Neural progenitor cell (in vitro differentiated cells): ENCODE data around the gene MAML3. TPM values are rescaled to one million over a fixed set of nuclear protein-coding genes. Genes with fewer than 3 reads are reported as not detected.

Experiments
- DNase-seq: peaks from one replicate; pipeline ENCODE4 v3.0.0-alpha.2; 2016; ENCODE audit warnings: low spot score
- H2AFZ ChIP-seq: fragments of 200-600 bp; sonication (generic); replicated peaks from 2 replicates; pipeline ENCODE4 v1.6.1; 2016; ENCODE audit warnings: antibody characterized with exemption
- H3F3A ChIP-seq: fragments of 200-600 bp; sonication (generic); 2 replicates; pipeline ENCODE4 v1.6.1; 2016; ENCODE audit warnings: antibody characterized with exemption, low read depth
- H3K27ac ChIP-seq: fragments of 200-600 bp; sonication (generic); 2 replicates; pipeline ENCODE4 v1.5.1; 2016; ENCODE audit warnings: mild to moderate bottlenecking
- H3K27me3 ChIP-seq: fragments of 200-600 bp; sonication (generic); 2 replicates; pipeline ENCODE4 v1.6.1; 2016; ENCODE audit warnings: mild to moderate bottlenecking, moderate library complexity
- H3K36me3 ChIP-seq: fragments of 200-600 bp; sonication (generic); 2 replicates; pipeline ENCODE4 v1.5.1; 2016
- H3K4me1 ChIP-seq: fragments of 200-600 bp; sonication (generic); 2 replicates; pipeline ENCODE4 v1.6.1; 2016; ENCODE audit warnings: mixed run types
- H3K4me2 ChIP-seq: fragments of 200-600 bp; sonication (generic); 2 replicates; pipeline ENCODE4 v1.6.1; 2016
- H3K4me3 ChIP-seq: fragments of 200-600 bp; sonication (generic); 2 replicates; pipeline ENCODE4 v1.5.1; 2016
- H3K79me2 ChIP-seq: fragments of 200-600 bp; sonication (generic); 2 replicates; pipeline ENCODE4 v1.6.1; 2016; ENCODE audit warnings: low read depth
- H3K9ac ChIP-seq: fragments of 200-600 bp; sonication (generic); 2 replicates; pipeline ENCODE4 v1.6.1; 2016
- H3K9me3 ChIP-seq: fragments of 200-600 bp; sonication (generic); 2 replicates; pipeline ENCODE4 v1.5.1; 2016; ENCODE audit warnings: low read depth
- H4K20me1 ChIP-seq: fragments of 200-600 bp; sonication (generic); 2 replicates; pipeline ENCODE4 v1.6.1; 2016; ENCODE audit warnings: low read depth
- H3K27ac Mint-ChIP-seq: 3 replicates; pipeline ENCODE4 v1.8.0; 2021; ENCODE audit warnings: mixed read lengths
- H3K27me3 Mint-ChIP-seq: 2 replicates; pipeline ENCODE4 v1.8.0; 2022; ENCODE audit warnings: low read depth, mild to moderate bottlenecking, inconsistent platforms, moderate library complexity, mixed read lengths; ENCODE audit not compliant: insufficient read depth
- H3K36me3 Mint-ChIP-seq: 3 replicates; pipeline ENCODE4 v1.8.0; 2021; ENCODE audit warnings: mixed read lengths
- H3K4me1 Mint-ChIP-seq: 3 replicates; pipeline ENCODE4 v1.8.0; 2021; ENCODE audit warnings: mixed read lengths
- H3K4me3 Mint-ChIP-seq: 3 replicates; pipeline ENCODE4 v1.8.0; 2021; ENCODE audit warnings: mild to moderate bottlenecking, moderate library complexity, mixed read lengths
- H3K9me3 Mint-ChIP-seq: 3 replicates; pipeline ENCODE4 v1.8.0; 2020; ENCODE audit warnings: mixed read lengths
- EZH2 ChIP-seq: fragments of 200-600 bp; sonication (generic); IDR thresholded peaks from 2 replicates; pipeline ENCODE4 v1.6.1; 2017; ENCODE audit warnings: antibody characterized with exemption, mild to moderate bottlenecking, moderate library complexity
- EZH2phosphoT487 ChIP-seq: fragments of 200-600 bp; sonication (generic); IDR thresholded peaks from 2 replicates; pipeline ENCODE4 v1.6.1; 2017; ENCODE audit warnings: antibody characterized with exemption
- total RNA-seq: library from RNA; depleted of rRNA; stranded (reverse); fragments of >200 nt; gene quantifications from 2 replicates; pipeline ENCODE4 v1.2.3, GENCODE V29; 2015; ENCODE audit warnings: low replicate concordance
- TF ChIP-seq, protein P1 (sequence below): fragments of 200-600 bp; sonication (generic); IDR thresholded peaks from 2 replicates; pipeline ENCODE4 v1.5.1; 2017; ENCODE audit warnings: antibody characterized with exemption, mild to moderate bottlenecking

The MAML3 gene
- total RNA-seq, 1 donor from 2014 or later = 14.4 TPM

DNA sequence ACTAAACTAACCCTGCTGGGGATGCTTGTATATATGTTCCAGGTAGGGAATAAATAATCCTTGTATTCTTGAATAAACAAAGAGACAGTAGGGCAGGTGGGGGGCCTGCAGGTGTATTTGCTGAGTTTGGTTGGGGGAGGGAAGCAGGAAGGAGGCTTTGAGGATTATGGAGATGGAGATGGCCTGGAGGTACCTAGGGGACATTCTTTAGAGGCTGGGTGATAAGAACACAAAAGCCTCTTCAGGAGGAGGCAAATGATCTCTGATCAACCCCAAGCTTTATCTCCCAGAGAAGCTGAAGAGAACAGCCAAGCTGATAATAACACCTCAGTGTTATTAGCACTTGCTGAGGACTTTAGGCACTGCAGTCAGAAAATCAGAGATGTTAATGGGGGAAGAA is 300.7 kb downstream of the MAML3 start:
- Mint-ChIP-seq H3K36me3 (no peaks in the 10 kb centered on the region), H3K27ac (no peak overlapping the region), H3K9me3 (no peaks in the 10 kb centered on the region), H3K4me1 (peaks cover 63% of the 10 kb centered on the region), H3K27me3 (no peaks in the 10 kb centered on the region), H3K4me3 (no peak overlapping the region)
- H3K27me3 ChIP-seq = no peaks in the 10 kb centered on the region
- DNase-seq = no peak
- H3K9me3 ChIP-seq = no peaks in the 10 kb centered on the region
- peaks cover 53% of the 10 kb centered on the region for H3F3A ChIP-seq
- H3K4me3 ChIP-seq = no peak overlapping the region
- H3K4me1 ChIP-seq = peaks cover 92% of the 10 kb centered on the region
- no peak overlapping the region for H2AFZ ChIP-seq
- H4K20me1 ChIP-seq = peaks cover 13% of the 10 kb centered on the region
- H3K9ac ChIP-seq = no peak overlapping the region
- no peak for TF ChIP-seq EZH2phosphoT487
- peak overlapping the region; percentile 66 for H3K4me2 ChIP-seq
- no peaks in the 10 kb centered on the region for H3K79me2 ChIP-seq
- no peaks in the 10 kb centered on the region for H3K36me3 ChIP-seq
- no peak overlapping the region for H3K27ac ChIP-seq

DNA sequence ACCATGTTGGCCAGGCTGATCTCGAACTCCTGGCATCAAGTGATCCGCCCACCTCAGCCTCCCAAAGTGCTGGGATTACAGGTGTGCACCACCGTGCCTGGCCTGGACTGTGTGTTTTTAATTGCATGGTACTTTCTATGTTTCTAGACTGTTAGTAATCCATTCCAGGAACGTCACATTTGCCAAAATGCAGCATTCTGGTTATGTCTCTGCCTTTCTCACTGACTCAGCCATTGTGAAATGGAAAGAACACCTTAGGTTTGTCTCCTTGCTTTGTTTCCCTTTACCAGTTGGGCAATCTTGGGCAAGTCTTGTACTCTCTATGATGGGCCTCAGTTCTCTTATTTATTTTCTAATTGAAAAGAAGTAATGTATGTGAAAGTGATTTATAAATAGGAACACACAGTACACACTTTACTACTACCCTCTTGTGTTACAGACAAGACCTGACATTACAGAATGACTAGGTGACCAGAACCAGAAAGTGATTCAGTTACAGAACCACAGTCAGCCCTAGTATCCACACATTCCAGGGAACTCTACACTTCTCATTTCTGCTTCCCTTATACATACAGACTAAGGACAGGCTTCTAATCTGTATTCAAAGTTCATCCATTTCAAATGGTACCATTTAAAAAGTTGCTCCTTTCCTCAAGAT is 301.2 kb downstream of the MAML3 start:
- Histone ChIP-seq H4K20me1 (peaks cover 10% of the 10 kb centered on the region), H3K79me2 (no peaks in the 10 kb centered on the region), H3K9me3 (no peaks in the 10 kb centered on the region), H3K27me3 (no peaks in the 10 kb centered on the region), H2AFZ (no peak overlapping the region), H3K4me3 (no peak overlapping the region), H3F3A (peaks cover 57% of the 10 kb centered on the region), H3K27ac (no peak overlapping the region), H3K4me1 (peaks cover 92% of the 10 kb centered on the region), H3K4me2 (peak overlapping the region; percentile 66), H3K9ac (no peak overlapping the region), H3K36me3 (no peaks in the 10 kb centered on the region)
- Mint-ChIP-seq H3K27me3 (no peaks in the 10 kb centered on the region), H3K4me3 (no peak overlapping the region), H3K9me3 (no peaks in the 10 kb centered on the region), H3K36me3 (no peaks in the 10 kb centered on the region), H3K27ac (no peak overlapping the region), H3K4me1 (peaks cover 64% of the 10 kb centered on the region)
- TF ChIP-seq EZH2phosphoT487 (no peak), EZH2 (no peak)
- TF ChIP-seq, protein P1, sequence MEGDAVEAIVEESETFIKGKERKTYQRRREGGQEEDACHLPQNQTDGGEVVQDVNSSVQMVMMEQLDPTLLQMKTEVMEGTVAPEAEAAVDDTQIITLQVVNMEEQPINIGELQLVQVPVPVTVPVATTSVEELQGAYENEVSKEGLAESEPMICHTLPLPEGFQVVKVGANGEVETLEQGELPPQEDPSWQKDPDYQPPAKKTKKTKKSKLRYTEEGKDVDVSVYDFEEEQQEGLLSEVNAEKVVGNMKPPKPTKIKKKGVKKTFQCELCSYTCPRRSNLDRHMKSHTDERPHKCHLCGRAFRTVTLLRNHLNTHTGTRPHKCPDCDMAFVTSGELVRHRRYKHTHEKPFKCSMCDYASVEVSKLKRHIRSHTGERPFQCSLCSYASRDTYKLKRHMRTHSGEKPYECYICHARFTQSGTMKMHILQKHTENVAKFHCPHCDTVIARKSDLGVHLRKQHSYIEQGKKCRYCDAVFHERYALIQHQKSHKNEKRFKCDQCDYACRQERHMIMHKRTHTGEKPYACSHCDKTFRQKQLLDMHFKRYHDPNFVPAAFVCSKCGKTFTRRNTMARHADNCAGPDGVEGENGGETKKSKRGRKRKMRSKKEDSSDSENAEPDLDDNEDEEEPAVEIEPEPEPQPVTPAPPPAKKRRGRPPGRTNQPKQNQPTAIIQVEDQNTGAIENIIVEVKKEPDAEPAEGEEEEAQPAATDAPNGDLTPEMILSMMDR = no peak
- DNase-seq = no peak

DNA sequence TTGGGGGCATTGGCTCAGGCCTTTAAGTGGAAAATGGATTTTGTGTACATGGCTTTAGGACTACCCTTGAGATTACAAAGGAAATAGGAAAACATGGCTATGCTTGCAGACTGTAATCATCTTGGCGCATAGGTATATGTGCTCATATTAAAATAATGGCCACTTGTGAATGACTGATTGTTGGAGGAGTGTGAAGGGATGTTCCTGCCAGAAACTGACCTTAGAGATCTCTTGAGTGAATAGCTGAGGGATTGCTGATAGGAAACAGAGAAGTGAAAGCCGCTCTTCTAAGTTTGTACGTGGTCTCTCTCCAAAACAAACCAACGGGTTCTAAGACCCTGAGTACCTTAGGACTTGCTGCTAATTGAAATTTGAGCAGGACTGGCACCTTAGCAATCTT is 302.3 kb downstream of the MAML3 start:
- peaks cover 59% of the 10 kb centered on the region for H3F3A ChIP-seq
- no peak overlapping the region for H2AFZ ChIP-seq
- Mint-ChIP-seq H3K27me3 (no peaks in the 10 kb centered on the region), H3K36me3 (no peaks in the 10 kb centered on the region), H3K27ac (no peak overlapping the region), H3K9me3 (no peaks in the 10 kb centered on the region), H3K4me1 (peaks cover 64% of the 10 kb centered on the region), H3K4me3 (no peak overlapping the region)
- H3K36me3 ChIP-seq = no peaks in the 10 kb centered on the region
- no peak overlapping the region for H3K4me2 ChIP-seq
- no peak overlapping the region for H3K27ac ChIP-seq
- DNase-seq = no peak
- H3K9ac ChIP-seq = no peak overlapping the region
- no peaks in the 10 kb centered on the region for H3K79me2 ChIP-seq
- H3K4me3 ChIP-seq = no peak overlapping the region
- H4K20me1 ChIP-seq = peaks cover 1% of the 10 kb centered on the region
- H3K9me3 ChIP-seq = no peaks in the 10 kb centered on the region
- no peaks in the 10 kb centered on the region for H3K27me3 ChIP-seq
- H3K4me1 ChIP-seq = peaks cover 93% of the 10 kb centered on the region
- TF ChIP-seq, protein P1 = no peak
- no peak for TF ChIP-seq EZH2
- TF ChIP-seq EZH2phosphoT487 = no peak

DNA sequence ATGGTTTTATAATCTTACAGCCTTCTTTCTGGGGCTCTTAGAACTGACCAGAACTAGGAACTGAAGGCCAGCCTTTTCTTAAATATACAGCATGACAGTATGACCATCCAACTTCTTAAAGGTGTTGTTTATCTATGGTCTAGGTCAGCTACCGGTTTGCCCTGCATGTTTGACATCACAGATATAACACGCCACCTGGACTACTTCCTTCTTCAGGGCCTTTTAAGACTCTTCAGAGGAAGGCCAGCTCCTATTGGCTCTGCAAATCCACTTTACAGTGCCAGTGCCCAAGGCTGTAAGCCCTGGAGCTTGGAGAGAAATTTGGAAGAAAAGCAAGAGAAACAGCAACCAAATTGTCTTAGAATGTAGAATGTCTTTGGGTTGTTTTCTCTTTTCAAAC is 302.9 kb downstream of the MAML3 start:
- Histone ChIP-seq H3K79me2 (no peaks in the 10 kb centered on the region), H2AFZ (no peak overlapping the region), H3K27me3 (no peaks in the 10 kb centered on the region), H3K9ac (no peak overlapping the region), H3K27ac (no peak overlapping the region), H3K4me2 (no peak overlapping the region), H4K20me1 (no peaks in the 10 kb centered on the region), H3K36me3 (no peaks in the 10 kb centered on the region), H3K4me3 (no peak overlapping the region), H3K9me3 (no peaks in the 10 kb centered on the region), H3F3A (peaks cover 57% of the 10 kb centered on the region), H3K4me1 (peaks cover 92% of the 10 kb centered on the region)
- no peaks in the 10 kb centered on the region for H3K36me3 Mint-ChIP-seq
- peaks cover 59% of the 10 kb centered on the region for H3K4me1 Mint-ChIP-seq
- DNase-seq = no peak
- no peak overlapping the region for H3K4me3 Mint-ChIP-seq
- TF ChIP-seq EZH2phosphoT487 (no peak), EZH2 (no peak)
- TF ChIP-seq, protein P1 = no peak
- no peaks in the 10 kb centered on the region for H3K9me3 Mint-ChIP-seq
- no peak overlapping the region for H3K27ac Mint-ChIP-seq
- H3K27me3 Mint-ChIP-seq = no peaks in the 10 kb centered on the region
